ENCODE data around the gene ISL2. TPM values are rescaled to one million over a fixed set of nuclear protein-coding genes. Genes with fewer than 3 reads are reported as not detected.
A peak's percentile ranks its signal among the peaks of the same experiment; 100 is the strongest.

ISL2 gene
- total and polyA plus RNA-seq, 2 of the 13 experiments (the other 11 are each of a cell fraction or from before 2014, with no cell fraction given): 4.3 to 5.1 TPM

DNA sequence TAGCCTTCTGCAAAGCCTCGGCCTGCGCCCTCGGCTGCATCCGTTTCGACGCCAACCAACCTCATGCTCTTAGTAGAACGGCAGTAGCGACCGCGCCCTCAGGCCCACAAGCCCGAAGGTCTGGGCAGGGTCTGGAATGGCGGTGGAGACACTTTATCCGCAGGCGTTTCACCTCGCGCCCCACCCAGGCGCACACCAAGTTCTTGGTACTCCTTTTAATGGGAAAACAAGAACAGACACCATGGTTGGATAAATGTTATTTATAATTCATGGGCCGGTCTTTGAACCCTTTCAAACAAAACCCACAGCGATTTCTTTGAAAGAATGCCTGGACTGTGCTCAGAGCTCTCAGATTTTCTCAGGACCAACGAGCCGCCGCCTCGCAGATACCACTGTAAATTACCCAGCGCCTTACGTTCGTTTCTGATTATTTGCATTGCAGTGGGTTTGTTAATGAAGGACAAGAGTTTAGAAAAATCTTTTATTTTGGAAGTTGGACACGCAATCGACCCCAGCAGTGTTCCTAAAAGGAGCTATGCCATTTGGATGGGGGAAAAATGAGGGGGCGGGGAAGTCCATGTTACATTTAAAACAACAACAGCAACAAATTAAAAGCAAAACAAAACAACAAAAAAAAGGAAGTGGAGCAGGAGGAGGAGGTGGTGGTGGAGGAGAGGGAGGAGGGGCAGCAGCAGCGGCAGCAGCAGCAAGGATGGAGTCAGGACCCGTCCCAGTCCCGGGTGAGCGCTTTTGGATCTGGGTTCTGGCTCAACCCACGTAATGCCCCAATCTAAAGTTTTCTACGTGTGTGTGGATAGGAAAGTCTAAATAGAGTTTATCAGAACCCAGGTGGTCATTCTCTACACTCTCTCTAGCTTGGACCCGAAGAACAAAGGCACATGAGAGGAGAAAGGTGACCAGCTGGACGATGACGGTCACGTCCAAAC lies 993 bp upstream of the ISL2 start (continued):
- TF ChIP-seq, protein P1, sequence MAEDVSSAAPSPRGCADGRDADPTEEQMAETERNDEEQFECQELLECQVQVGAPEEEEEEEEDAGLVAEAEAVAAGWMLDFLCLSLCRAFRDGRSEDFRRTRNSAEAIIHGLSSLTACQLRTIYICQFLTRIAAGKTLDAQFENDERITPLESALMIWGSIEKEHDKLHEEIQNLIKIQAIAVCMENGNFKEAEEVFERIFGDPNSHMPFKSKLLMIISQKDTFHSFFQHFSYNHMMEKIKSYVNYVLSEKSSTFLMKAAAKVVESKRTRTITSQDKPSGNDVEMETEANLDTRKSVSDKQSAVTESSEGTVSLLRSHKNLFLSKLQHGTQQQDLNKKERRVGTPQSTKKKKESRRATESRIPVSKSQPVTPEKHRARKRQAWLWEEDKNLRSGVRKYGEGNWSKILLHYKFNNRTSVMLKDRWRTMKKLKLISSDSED (CRISPR knock-in tag; IDR thresholded peaks at IDR 0.05): no peak
- no peak for TF ChIP-seq RNF2 (conservative IDR thresholded peaks at IDR 0.05; ENCODE audit: low read depth)
- TF ChIP-seq, protein P2, sequence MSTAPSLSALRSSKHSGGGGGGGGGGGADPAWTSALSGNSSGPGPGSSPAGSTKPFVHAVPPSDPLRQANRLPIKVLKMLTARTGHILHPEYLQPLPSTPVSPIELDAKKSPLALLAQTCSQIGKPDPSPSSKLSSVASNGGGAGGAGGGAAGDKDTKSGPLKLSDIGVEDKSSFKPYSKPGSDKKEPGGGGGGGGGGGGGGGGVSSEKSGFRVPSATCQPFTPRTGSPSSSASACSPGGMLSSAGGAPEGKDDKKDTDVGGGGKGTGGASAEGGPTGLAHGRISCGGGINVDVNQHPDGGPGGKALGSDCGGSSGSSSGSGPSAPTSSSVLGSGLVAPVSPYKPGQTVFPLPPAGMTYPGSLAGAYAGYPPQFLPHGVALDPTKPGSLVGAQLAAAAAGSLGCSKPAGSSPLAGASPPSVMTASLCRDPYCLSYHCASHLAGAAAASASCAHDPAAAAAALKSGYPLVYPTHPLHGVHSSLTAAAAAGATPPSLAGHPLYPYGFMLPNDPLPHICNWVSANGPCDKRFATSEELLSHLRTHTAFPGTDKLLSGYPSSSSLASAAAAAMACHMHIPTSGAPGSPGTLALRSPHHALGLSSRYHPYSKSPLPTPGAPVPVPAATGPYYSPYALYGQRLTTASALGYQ (CRISPR knock-in tag; IDR thresholded peaks at IDR 0.05): 0 out of 2 replicates have a peak, but pooled peaks have one; percentile 19
- TF ChIP-seq STAT5B (CRISPR knock-in tag; IDR thresholded peaks at IDR 0.05): no peak
- TF ChIP-seq FOSL2 (CRISPR knock-in tag; IDR thresholded peaks at IDR 0.05): no peak
- TF ChIP-seq ZNF20 (CRISPR knock-in tag; IDR thresholded peaks at IDR 0.05): no peak
- no peak for TF ChIP-seq MXI1 (IDR thresholded peaks at IDR 0.05; ENCODE audit: borderline replicate concordance, low read depth, low read length)
- no peak for TF ChIP-seq IKZF5 (CRISPR knock-in tag; IDR thresholded peaks at IDR 0.05)
- no peak for TF ChIP-seq DMTF1 (CRISPR knock-in tag; IDR thresholded peaks at IDR 0.05)
- TF ChIP-seq WIZ (CRISPR knock-in tag; IDR thresholded peaks at IDR 0.05): no peak
